OCI-LY7 (cell line): ENCODE data around the gene ZNF212.

ENCODE experiments used
- CTCF ChIP-seq: fragments of 200-600 bp; sonication (generic); conservative IDR thresholded peaks from 2 replicates; pipeline ENCODE4 v1.5.1; 2014; ENCODE audit warnings: mild to moderate bottlenecking, antibody characterized with exemption, low read length, moderate library complexity, mixed read lengths
- EZH2phosphoT487 ChIP-seq: fragments of 200-600 bp; sonication (generic); IDR thresholded peaks from 2 replicates; pipeline ENCODE4 v1.6.1; 2018; ENCODE audit warnings: low read depth, borderline replicate concordance, mild to moderate bottlenecking, mixed run types, antibody characterized with exemption, low read length, moderate library complexity, mixed read lengths

- TF ChIP-seq EZH2phosphoT487, result no peak
- no peak for TF ChIP-seq CTCF
Measured at GRCh38 chr7:149293338-149293737, 53.9 kb downstream of the ZNF212 start.
